HepG2 (cell line): Measurements from ENCODE around the gene RTKN2. TPM values are rescaled to one million over a fixed set of nuclear protein-coding genes. Genes with fewer than 3 reads are reported as not detected.

Experiments
- ATAC-seq: fragments of 200-7000 bp; cut with Tn5 transposase; 3 replicates; pipeline ENCODE4 v1.9.1; 2020; ENCODE audit warnings: mild to moderate bottlenecking, moderate library complexity
- BruUV-seq: library from RNA; stranded (reverse); fragments of 400-500 nt; replicated peaks from 2 replicates; lab custom pipeline; 2021; lab: Mats Ljungman, UMichigan
- CTCF ChIA-PET: fragments of 300-600 bp; formaldehyde crosslinking; extraction: SDS; loops from one replicate; lab custom pipeline; 2021; ENCODE audit warnings: low total read pairs, inconsistent platforms, low intra/inter-chr PET ratio; lab: Yijun Ruan, JAX
- POLR2A ChIA-PET: fragments of 350-600 bp; sonication (Branson Sonifier 250); formaldehyde crosslinking; loops from one replicate; lab custom pipeline; 2020; ENCODE audit warnings: antibody characterized with exemption, inconsistent platforms; lab: Yijun Ruan, JAX
- DNase-seq: peaks from one replicate; pipeline ENCODE4 v3.0.0-alpha.2; 2015; ENCODE audit warnings: low spot score
- FAIRE-seq: peaks from 3 replicates; lab custom pipeline; 2011; peaks lifted over from hg19 to GRCh38; lab: Jason Lieb, UNC
- H2AFZ ChIP-seq: one replicate; pipeline ENCODE4 v1.6.1; 2011; ENCODE audit warnings: low read length, inconsistent platforms
- H3K27ac ChIP-seq: fragments of 300-600 bp; 3 replicates; pipeline ENCODE4 v1.8.0; 2011; ENCODE audit warnings: mixed run types, mild to moderate bottlenecking, mixed read lengths, low read length, inconsistent platforms; ENCODE audit not compliant: insufficient read depth; ENCODE audit errors: extremely low read length
- H3K27me3 ChIP-seq, 2 experiments: fragments of 200-600 bp in 1 of 2; 2 replicates in 1 of 2; 3 replicates in 1 of 2; pipeline versions ENCODE4 v1.6.0 to v1.8.0; 2011; ENCODE audit warnings: low read length in 2 of 2, mild to moderate bottlenecking in 2 of 2, moderate library complexity in 2 of 2, inconsistent platforms in 1 of 2; ENCODE audit not compliant: insufficient read depth in 2 of 2, control insufficient read depth in 1 of 2
- H3K36me3 ChIP-seq, 2 experiments: fragments of 200-600 bp in 1 of 2; replicated peaks in 1 of 2; 2 replicates in 1 of 2; 3 replicates in 1 of 2; pipeline versions ENCODE4 v1.5.1 to v1.8.0; 2011; ENCODE audit warnings: low read length in 2 of 2, inconsistent platforms in 1 of 2; ENCODE audit not compliant: insufficient read depth in 2 of 2, control insufficient read depth in 1 of 2
- H3K4me1 ChIP-seq: 2 replicates; pipeline ENCODE4 v1.5.1; 2012; ENCODE audit warnings: low read length, inconsistent platforms; ENCODE audit not compliant: insufficient read depth
- H3K4me2 ChIP-seq: 2 replicates; pipeline ENCODE4 v1.6.0; 2011; ENCODE audit warnings: low read depth, low read length, inconsistent platforms
- H3K4me3 ChIP-seq, 3 experiments: fragments of 200-600 bp in 1 of 3; sonication (generic), shearing (Covaris generic) in 1 of 3; replicated peaks in 1 of 3; 2 replicates each; pipeline ENCODE4 v1.5.1; 2011 to 2016; ENCODE audit warnings: low read length in 3 of 3, inconsistent platforms in 2 of 3, low read depth in 2 of 3, mild to moderate bottlenecking in 2 of 3, control low read depth in 1 of 3, mixed read lengths in 1 of 3; ENCODE audit not compliant: insufficient read depth in 1 of 3
- H3K79me2 ChIP-seq: one replicate; pipeline ENCODE4 v1.6.1; 2011; ENCODE audit warnings: low read length, inconsistent platforms; ENCODE audit not compliant: insufficient read depth
- H3K9ac ChIP-seq: 2 replicates; pipeline ENCODE4 v1.6.0; 2011; ENCODE audit warnings: mild to moderate bottlenecking, low read depth, low read length, inconsistent platforms; ENCODE audit not compliant: insufficient read depth
- H3K9me3 ChIP-seq: 2 replicates; pipeline ENCODE4 v1.5.1; 2012; ENCODE audit warnings: mild to moderate bottlenecking, low read length
- H4K20me1 ChIP-seq: 2 replicates; pipeline ENCODE4 v1.6.0; 2011; ENCODE audit warnings: inconsistent platforms, mild to moderate bottlenecking, low read length, moderate library complexity; ENCODE audit not compliant: insufficient read depth
- ASH2L ChIP-seq: fragments of 300-600, 200-600 bp; sonication (generic); IDR thresholded peaks from 2 replicates; pipeline ENCODE4 v1.7.0; 2017; ENCODE audit warnings: low read depth, mild to moderate bottlenecking, moderate library complexity, mixed read lengths, low read length; ENCODE audit not compliant: insufficient read length
- CEBPG ChIP-seq: IDR thresholded peaks from 2 replicates; pipeline ENCODE4 v1.6.1; 2016
- GATAD1 ChIP-seq: IDR thresholded peaks from 2 replicates; pipeline ENCODE4 v1.6.1; 2016; ENCODE audit warnings: missing genetic modification reagents, missing compliant biosample characterization
- GTF3A ChIP-seq: sonication (generic); formaldehyde crosslinking; conservative IDR thresholded peaks from 2 replicates; pipeline ENCODE4 v1.4.0; 2020; ENCODE audit warnings: mild to moderate bottlenecking, missing genetic modification reagents
- KMT2B ChIP-seq: IDR thresholded peaks from 2 replicates; pipeline ENCODE4 v1.6.1; 2016; ENCODE audit warnings: missing genetic modification reagents, missing compliant biosample characterization
- MXI1 ChIP-seq: IDR thresholded peaks from 3 replicates; pipeline ENCODE4 v1.6.1; 2012; ENCODE audit warnings: low read depth, low read length, inconsistent platforms, borderline replicate concordance
- NR2F6 ChIP-seq, 2 experiments: IDR thresholded peaks; 2 replicates each; pipeline ENCODE4 v1.6.1; 2016; ENCODE audit warnings: antibody characterized with exemption in 1 of 2, mild to moderate bottlenecking in 1 of 2
- PPARG ChIP-seq: conservative IDR thresholded peaks from 2 replicates; pipeline ENCODE4 v1.6.1; 2016; ENCODE audit warnings: missing biosample characterization, missing genetic modification reagents
- REPIN1 ChIP-seq: sonication (generic); formaldehyde crosslinking; IDR thresholded peaks from 2 replicates; pipeline ENCODE4 v1.8.0; 2022; ENCODE audit warnings: missing genetic modification reagents, low read depth, mild to moderate bottlenecking, borderline replicate concordance
- SIN3A ChIP-seq: IDR thresholded peaks from 2 replicates; pipeline ENCODE4 v1.6.1; 2011; ENCODE audit warnings: low read depth, mild to moderate bottlenecking, control low read depth, low read length, borderline replicate concordance
- ZNF343 ChIP-seq: sonication (generic); formaldehyde crosslinking; IDR thresholded peaks from 2 replicates; pipeline ENCODE4 v1.4.0; 2020; ENCODE audit warnings: mild to moderate bottlenecking, missing genetic modification reagents
- ZNF790 ChIP-seq: sonication (generic); formaldehyde crosslinking; IDR thresholded peaks from 2 replicates; pipeline ENCODE4 v1.8.0; 2022; ENCODE audit warnings: missing genetic modification reagents, mild to moderate bottlenecking, borderline replicate concordance
- WGBS: methylation state at CpG from one replicate; pipeline ENCODE4 v1.1.6; 2017; ENCODE audit warnings: low lambda C conversion rate; 5-methylcytosine and 5-hydroxymethylcytosine counted together
- in situ Hi-C: cut with HindIII; loops from 2 replicates; pipeline ENCODE4 v1.10.0; 2017; ENCODE audit warnings: low pct_unique_long_range_greater_than_20kb; ENCODE audit not compliant: extremely low pct_ligation_motif_present
- intact Hi-C: fragments of 100-400 bp; cut with micrococcal nuclease; formaldehyde crosslinking; loops from one replicate; pipeline ENCODE4 v1.10.0; 2022; ENCODE audit not compliant: unreplicated experiment
- polyA plus RNA-seq, 8 experiments: library from polyadenylated mRNA; depleted of rRNA in 3 of 8; stranded (reverse) in 7 of 8; unstranded in 1 of 8; fragments of >200 nt; fragmentation: Illumina TruSeq in 4 of 8; extraction: Trizol in 4 of 8; gene quantifications; 2 replicates each; pipeline versions ENCODE4 v1.2.1 to v1.2.3, GENCODE V29; 2011 to 2016; ENCODE audit warnings: low read depth in 4 of 8, missing spikeins in 1 of 8, mixed read lengths in 1 of 8; ENCODE audit not compliant: insufficient read depth in 1 of 8
- total RNA-seq, 5 experiments: library from RNA; depleted of rRNA; stranded (reverse); fragments of >200 nt; fragmentation: Illumina TruSeq; extraction: Trizol; gene quantifications; 2 replicates each; pipeline ENCODE4 v1.2.3, GENCODE V29; 2016; ENCODE audit warnings: low read depth in 1 of 5
- TF ChIP-seq, protein P1 (sequence below): sonication (generic); formaldehyde crosslinking; IDR thresholded peaks from 2 replicates; pipeline ENCODE4 v1.4.0; 2020; ENCODE audit warnings: mild to moderate bottlenecking, missing genetic modification reagents
- TF ChIP-seq, protein P2 (sequence below): sonication (generic); formaldehyde crosslinking; IDR thresholded peaks from 2 replicates; pipeline ENCODE4 v1.8.1; 2023; ENCODE audit warnings: mild to moderate bottlenecking, moderate library complexity, missing genetic modification reagents
- TF ChIP-seq, protein P3 (sequence below): sonication (generic); formaldehyde crosslinking; IDR thresholded peaks from 2 replicates; pipeline ENCODE4 v1.4.0; 2020; ENCODE audit warnings: missing genetic modification reagents, borderline replicate concordance
- TF ChIP-seq, protein P4 (sequence below): sonication (generic); formaldehyde crosslinking; IDR thresholded peaks from 2 replicates; pipeline ENCODE4 v1.8.0; 2022; ENCODE audit warnings: mild to moderate bottlenecking, missing genetic modification reagents, moderate library complexity

RTKN2 gene
- total and polyA plus RNA-seq, 2 of the 13 experiments (the other 11 are each of a cell fraction or from before 2014, with no cell fraction given) = 2.2 to 7.0 TPM

DNA sequence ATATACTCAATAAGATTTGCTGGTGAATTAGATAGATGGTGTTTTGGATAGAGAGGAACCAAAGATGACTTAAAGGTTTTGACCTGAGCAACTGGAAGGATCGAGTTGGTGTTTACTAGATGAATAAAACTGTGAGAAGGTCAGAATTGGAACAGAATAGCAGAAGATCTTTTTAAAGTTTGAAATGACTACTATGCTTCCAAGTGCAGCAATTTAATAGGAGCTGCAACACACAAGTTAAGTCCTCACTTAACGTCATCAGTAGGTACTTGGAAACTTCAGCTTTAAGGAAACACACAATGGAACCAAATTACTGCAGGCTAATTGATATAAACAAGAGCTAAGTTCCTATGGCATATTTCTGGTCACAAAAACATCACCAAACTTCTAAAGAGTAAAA, 86.5 kb downstream of the RTKN2 start:
- in situ Hi-C loops = no loop called here
- peaks cover 5% of the 10 kb centered on the region for H3K9me3 ChIP-seq
- ATAC-seq = no peak
- no peak for DNase-seq
- intact Hi-C loops = loop anchor here (5.0 kb wide), 1 partner anchor 135 kb away; no protein-coding TSS in a partner anchor
- H2AFZ ChIP-seq = no peak overlapping the region
- H3K27me3 ChIP-seq = no peaks in the 10 kb centered on the region
- no peaks in the 10 kb centered on the region for H4K20me1 ChIP-seq
- CTCF ChIA-PET = no interaction called here
- no peak overlapping the region for H3K9ac ChIP-seq
- BruUV-seq = no TSS peak
- no peaks in the 10 kb centered on the region for H3K36me3 ChIP-seq
- POLR2A ChIA-PET = no interaction called here
- 88% methylated on average over 2 of the region's 2 CpGs for WGBS
- no peak overlapping the region for H3K27ac ChIP-seq
- H3K4me2 ChIP-seq = no peak overlapping the region
- H3K4me3 ChIP-seq = no peak overlapping the region
- no peaks in the 10 kb centered on the region for H3K79me2 ChIP-seq
- peaks cover 15% of the 10 kb centered on the region for H3K4me1 ChIP-seq
- FAIRE-seq = no peak
- TF ChIP-seq CEBPG (CRISPR knock-in tag) (no peak), GTF3A (no peak), KMT2B (CRISPR knock-in tag) (no peak), ZNF790 (no peak), MXI1 (no peak), ZNF343 (CRISPR knock-in tag) (no peak), SIN3A (no peak), ASH2L (no peak), PPARG (CRISPR knock-in tag) (no peak), GATAD1 (CRISPR knock-in tag) (no peak), REPIN1 (CRISPR knock-in tag) (no peak), NR2F6 (IDR thresholded peaks at IDR 0.05) (no peak), NR2F6 (CRISPR knock-in tag; IDR thresholded peaks at IDR 0.05) (no peak)
- TF ChIP-seq, protein P1, sequence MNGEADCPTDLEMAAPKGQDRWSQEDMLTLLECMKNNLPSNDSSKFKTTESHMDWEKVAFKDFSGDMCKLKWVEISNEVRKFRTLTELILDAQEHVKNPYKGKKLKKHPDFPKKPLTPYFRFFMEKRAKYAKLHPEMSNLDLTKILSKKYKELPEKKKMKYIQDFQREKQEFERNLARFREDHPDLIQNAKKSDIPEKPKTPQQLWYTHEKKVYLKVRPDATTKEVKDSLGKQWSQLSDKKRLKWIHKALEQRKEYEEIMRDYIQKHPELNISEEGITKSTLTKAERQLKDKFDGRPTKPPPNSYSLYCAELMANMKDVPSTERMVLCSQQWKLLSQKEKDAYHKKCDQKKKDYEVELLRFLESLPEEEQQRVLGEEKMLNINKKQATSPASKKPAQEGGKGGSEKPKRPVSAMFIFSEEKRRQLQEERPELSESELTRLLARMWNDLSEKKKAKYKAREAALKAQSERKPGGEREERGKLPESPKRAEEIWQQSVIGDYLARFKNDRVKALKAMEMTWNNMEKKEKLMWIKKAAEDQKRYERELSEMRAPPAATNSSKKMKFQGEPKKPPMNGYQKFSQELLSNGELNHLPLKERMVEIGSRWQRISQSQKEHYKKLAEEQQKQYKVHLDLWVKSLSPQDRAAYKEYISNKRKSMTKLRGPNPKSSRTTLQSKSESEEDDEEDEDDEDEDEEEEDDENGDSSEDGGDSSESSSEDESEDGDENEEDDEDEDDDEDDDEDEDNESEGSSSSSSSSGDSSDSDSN (CRISPR knock-in tag) = no peak
- TF ChIP-seq, protein P2, sequence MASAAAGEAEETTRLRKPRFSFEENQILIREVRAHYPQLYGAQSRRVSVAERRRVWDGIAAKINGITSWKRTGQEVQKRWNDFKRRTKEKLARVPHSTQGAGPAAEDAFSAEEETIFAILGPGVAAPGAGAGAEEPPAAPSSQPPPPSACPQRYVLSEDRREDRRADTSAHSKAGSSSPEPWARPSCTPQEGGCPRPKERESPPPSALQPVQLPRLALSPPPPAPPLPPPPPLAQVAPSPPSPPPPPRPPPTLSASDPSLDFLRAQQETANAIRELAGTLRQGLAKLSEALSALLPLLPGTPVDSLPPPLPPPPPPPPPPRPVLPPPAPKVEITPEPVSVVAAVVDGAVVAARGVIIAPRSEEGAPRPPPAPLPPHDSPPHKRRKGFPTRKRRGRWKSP (CRISPR knock-in tag) = no peak
- TF ChIP-seq, protein P3, sequence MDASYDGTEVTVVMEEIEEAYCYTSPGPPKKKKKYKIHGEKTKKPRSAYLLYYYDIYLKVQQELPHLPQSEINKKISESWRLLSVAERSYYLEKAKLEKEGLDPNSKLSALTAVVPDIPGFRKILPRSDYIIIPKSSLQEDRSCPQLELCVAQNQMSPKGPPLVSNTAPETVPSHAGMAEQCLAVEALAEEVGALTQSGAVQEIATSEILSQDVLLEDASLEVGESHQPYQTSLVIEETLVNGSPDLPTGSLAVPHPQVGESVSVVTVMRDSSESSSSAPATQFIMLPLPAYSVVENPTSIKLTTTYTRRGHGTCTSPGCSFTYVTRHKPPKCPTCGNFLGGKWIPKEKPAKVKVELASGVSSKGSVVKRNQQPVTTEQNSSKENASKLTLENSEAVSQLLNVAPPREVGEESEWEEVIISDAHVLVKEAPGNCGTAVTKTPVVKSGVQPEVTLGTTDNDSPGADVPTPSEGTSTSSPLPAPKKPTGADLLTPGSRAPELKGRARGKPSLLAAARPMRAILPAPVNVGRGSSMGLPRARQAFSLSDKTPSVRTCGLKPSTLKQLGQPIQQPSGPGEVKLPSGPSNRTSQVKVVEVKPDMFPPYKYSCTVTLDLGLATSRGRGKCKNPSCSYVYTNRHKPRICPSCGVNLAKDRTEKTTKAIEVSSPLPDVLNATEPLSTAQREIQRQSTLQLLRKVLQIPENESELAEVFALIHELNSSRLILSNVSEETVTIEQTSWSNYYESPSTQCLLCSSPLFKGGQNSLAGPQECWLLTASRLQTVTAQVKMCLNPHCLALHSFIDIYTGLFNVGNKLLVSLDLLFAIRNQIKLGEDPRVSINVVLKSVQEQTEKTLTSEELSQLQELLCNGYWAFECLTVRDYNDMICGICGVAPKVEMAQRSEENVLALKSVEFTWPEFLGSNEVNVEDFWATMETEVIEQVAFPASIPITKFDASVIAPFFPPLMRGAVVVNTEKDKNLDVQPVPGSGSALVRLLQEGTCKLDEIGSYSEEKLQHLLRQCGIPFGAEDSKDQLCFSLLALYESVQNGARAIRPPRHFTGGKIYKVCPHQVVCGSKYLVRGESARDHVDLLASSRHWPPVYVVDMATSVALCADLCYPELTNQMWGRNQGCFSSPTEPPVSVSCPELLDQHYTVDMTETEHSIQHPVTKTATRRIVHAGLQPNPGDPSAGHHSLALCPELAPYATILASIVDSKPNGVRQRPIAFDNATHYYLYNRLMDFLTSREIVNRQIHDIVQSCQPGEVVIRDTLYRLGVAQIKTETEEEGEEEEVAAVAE (CRISPR knock-in tag) = no peak
- TF ChIP-seq, protein P4, sequence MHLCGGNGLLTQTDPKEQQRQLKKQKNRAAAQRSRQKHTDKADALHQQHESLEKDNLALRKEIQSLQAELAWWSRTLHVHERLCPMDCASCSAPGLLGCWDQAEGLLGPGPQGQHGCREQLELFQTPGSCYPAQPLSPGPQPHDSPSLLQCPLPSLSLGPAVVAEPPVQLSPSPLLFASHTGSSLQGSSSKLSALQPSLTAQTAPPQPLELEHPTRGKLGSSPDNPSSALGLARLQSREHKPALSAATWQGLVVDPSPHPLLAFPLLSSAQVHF (CRISPR knock-in tag) = no peak
